GM10847 (cell line): ENCODE data around the gene DNHD1.

ENCODE experiments used
- POLR2A ChIP-seq: IDR thresholded peaks from 2 replicates; pipeline ENCODE4 v1.6.1; 2011; ENCODE audit not compliant: insufficient read length; ENCODE audit errors: extremely low read depth

The DNHD1 gene

GRCh38 chr11:6498544-6498943, 1.5 kb downstream of the DNHD1 start:
- TF ChIP-seq POLR2A = no peak

DNA sequence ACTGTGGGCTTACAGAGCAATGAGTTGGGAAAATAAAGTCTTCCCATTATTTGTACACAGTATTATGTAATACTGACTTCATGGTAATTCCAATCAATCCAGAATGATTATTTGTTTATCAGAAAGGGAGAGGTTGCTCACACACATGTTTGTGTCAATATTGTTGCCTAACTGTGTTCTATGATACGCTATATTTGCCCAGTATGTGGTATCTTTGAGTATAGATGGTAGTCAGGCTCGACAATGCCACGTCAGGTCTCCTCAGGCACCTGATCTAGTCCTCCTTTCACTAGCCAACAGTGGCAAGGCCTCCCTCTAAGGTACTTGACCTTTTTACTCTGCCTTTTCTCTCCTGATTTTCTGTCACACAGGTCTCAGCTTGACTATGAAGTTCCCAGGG, 5.3 kb downstream of the DNHD1 start:
- no peak for TF ChIP-seq POLR2A

- TF ChIP-seq POLR2A = no peak
Observed at GRCh38 chr11:6504166-6504565, 7.1 kb downstream of the DNHD1 start.

- no peak for TF ChIP-seq POLR2A
Observed at GRCh38 chr11:6505577-6506240, 8.6 kb downstream of the DNHD1 start.

- no peak for TF ChIP-seq POLR2A
Observed at GRCh38 chr11:6516865-6517264, 19.8 kb downstream of the DNHD1 start.

DNA sequence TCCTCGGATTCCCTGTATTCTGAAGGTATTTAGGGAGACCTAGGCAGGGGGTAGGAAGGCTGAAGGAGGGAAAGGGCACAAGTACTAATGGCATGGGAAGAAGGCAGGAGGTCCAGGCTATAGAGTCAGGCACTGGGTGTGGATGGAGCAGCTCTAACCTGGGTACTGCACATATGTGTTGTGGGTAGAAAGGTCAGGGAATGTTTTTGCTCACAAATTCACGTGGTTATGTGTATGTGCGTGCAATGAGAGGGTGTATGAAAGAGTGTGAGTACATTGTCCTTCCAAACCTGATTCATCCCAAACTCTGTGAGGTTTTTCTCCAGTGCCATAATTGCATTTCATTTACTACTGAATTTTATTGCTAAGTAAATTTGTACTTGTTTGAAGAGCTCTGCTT, 23.2 kb downstream of the DNHD1 start:
- no peak for TF ChIP-seq POLR2A

DNA sequence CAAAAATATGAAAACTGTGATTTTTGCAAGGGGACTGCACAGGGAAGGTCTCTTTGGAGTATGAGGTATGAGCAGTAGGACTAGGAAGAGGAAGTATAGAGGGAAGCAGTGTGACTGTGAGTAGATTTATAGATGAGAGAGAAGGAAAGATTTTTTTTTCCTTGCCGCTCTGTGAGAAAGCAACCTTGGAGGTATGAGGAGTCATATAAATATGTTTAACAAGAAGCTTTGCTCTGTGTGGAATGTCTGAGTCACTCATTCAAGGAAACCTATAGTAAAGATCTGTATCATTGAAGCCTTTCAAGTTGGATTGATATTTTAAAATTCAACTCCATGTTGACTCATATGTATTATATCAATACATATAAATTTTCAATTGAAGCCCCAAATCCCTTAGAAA, 26.2 kb downstream of the DNHD1 start:
- no peak for TF ChIP-seq POLR2A

DNA sequence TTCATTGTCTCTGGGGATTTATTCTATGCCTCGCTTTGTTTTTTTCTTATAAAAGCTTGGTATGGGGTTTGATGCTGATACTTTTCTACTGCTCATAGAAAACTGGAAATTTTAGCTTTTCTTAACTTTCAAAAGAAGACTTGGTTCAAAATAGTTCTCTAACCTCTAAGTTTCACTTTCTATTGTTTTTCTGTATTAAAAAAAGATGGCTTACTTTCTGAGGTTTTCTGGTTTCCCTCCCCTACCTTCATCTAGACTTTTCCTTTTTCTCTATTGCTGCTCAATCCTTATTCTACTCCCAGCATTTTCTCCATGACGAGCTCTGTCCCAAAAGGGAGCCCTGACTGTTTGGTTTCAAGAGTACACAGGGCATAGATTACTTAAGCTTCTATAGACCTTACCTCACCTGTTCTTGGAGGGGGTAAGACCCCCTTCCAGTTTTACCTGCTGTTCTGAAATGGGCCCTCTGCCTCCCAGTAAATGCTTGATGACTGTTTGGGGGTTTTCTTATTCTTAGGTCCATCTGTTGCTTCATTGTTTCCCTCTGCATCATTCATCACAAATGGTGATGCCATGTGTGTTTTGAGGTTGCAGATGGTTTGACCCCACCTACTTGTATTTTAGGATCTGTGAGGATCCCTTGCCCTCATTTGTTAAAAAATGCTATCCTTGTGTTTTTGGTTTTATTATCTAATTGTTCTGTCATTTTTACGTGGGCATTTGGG, 29.5 kb downstream of the DNHD1 start:
- no peak for TF ChIP-seq POLR2A

- no peak for TF ChIP-seq POLR2A
Observed at GRCh38 chr11:6529266-6529665, 32.2 kb downstream of the DNHD1 start.

DNA sequence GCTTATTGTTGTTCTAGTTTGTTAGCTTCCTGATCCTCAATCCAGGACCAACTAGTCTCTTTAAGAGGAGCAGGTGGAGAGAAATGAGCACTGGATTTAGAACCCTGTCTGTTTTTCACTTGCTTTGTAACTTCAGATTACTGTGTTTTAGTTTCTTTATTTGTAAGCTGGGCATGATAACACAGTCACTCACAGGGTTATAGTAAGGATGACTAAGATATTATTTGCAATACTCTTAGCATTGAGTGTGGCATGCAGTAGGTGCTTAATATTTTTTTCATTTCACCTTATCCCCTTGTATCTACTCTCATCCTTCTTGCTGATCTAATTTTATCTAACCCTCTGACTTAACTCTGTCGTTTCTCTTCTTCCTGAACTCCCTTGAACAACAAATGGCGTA, 33.8 kb downstream of the DNHD1 start:
- TF ChIP-seq POLR2A = no peak

- TF ChIP-seq POLR2A = no peak
Observed at GRCh38 chr11:6531267-6531752, 34.2 kb downstream of the DNHD1 start.

- TF ChIP-seq POLR2A = no peak
Observed at GRCh38 chr11:6538456-6538855, 41.4 kb downstream of the DNHD1 start.

DNA sequence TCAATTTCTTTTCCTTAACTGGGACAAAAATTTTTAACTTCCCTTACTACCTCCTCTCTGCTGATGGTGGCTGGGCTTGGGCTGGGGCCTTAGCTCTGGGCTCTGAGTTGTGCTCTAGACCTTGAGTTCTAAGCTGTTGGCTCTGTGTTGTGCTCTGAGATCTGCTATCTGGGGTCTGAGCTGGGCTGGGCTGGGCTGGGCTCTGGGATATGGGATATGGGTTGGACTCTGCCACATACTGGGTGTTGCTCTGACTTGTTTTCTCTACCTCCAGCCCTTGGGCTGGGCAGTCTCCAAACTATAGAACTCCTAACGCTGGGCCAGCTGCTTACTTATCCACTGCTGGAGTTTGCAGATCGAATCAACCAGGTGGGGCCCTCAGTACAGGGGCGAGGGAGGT, 41.9 kb downstream of the DNHD1 start:
- TF ChIP-seq POLR2A = no peak

- no peak for TF ChIP-seq POLR2A
Observed at GRCh38 chr11:6539748-6540268, 42.7 kb downstream of the DNHD1 start.

- no peak for TF ChIP-seq POLR2A
Observed at GRCh38 chr11:6541356-6541755, 44.3 kb downstream of the DNHD1 start.

GRCh38 chr11:6542727-6543126, 45.6 kb downstream of the DNHD1 start:
- TF ChIP-seq POLR2A = no peak
